Spleen (tissue), 11 donors: ENCODE data around the gene CDCA3. TPM values are rescaled to one million over a fixed set of nuclear protein-coding genes. Genes with fewer than 3 reads are reported as not detected.
A peak's percentile ranks its signal among the peaks of the same experiment; 100 is the strongest.
"Not testable (repeated sequence)": the region's sequence is repeated elsewhere in the genome, so short reads cannot be mapped to it uniquely, and the experiment has no call there.

Source experiments
- DNase-seq: peaks from one replicate; pipeline ENCODE4 v3.0.0-alpha.2; 2020
- H3K27ac ChIP-seq, 8 donors: fragments of 200-600 bp; sonication (generic) in 7 of 8; 1 replicate in 4 of 8; 2 replicates in 4 of 8; pipeline versions ENCODE4 v1.5.0 to v1.8.0; 2016 to 2021; ENCODE audit warnings: inconsistent platforms in 4 of 8, mild to moderate bottlenecking in 4 of 8, moderate library complexity in 1 of 8
- H3K27me3 ChIP-seq, 7 donors: fragments of 200-600 bp; sonication (generic) in 6 of 7; replicated peaks in 1 of 7; 1 replicate in 4 of 7; 2 replicates in 3 of 7; pipeline versions ENCODE4 v1.5.0 to v1.8.0; 2016 to 2021; ENCODE audit warnings: inconsistent platforms in 3 of 7, mild to moderate bottlenecking in 1 of 7
- H3K36me3 ChIP-seq, 6 donors: fragments of 200-600 bp; sonication (generic) in 5 of 6; 1 replicate in 4 of 6; 2 replicates in 2 of 6; pipeline versions ENCODE4 v1.5.0 to v1.8.0; 2016 to 2021; ENCODE audit warnings: inconsistent platforms in 2 of 6
- H3K4me1 ChIP-seq, 6 donors: fragments of 200-600 bp; sonication (generic) in 5 of 6; 1 replicate in 3 of 6; 2 replicates in 3 of 6; pipeline versions ENCODE4 v1.5.0 to v1.8.0; 2016 to 2021; ENCODE audit warnings: inconsistent platforms in 3 of 6
- H3K4me3 ChIP-seq, 8 donors: fragments of 200-600 bp; sonication (generic) in 7 of 8; 1 replicate in 4 of 8; 2 replicates in 4 of 8; pipeline versions ENCODE4 v1.5.0 to v1.8.0; 2016 to 2021; ENCODE audit warnings: inconsistent platforms in 4 of 8, mild to moderate bottlenecking in 4 of 8, moderate library complexity in 2 of 8
- H3K9me3 ChIP-seq, 8 donors: fragments of 200-600 bp; sonication (generic) in 7 of 8; 1 replicate in 4 of 8; 2 replicates in 4 of 8; pipeline versions ENCODE4 v1.5.0 to v1.8.0; 2016 to 2021; ENCODE audit warnings: inconsistent platforms in 4 of 8
- POLR2A ChIP-seq, 3 donors: fragments of 450-650 bp; IDR thresholded peaks; one replicate each; pipeline ENCODE4 v1.5.1; 2017; ENCODE audit warnings: antibody characterized with exemption in 3 of 3, mild to moderate bottlenecking in 1 of 3
- POLR2AphosphoS5 ChIP-seq, 3 donors: sonication (generic); formaldehyde crosslinking; IDR thresholded peaks; one replicate each; pipeline ENCODE4 v1.5.1; 2017; ENCODE audit warnings: antibody characterized with exemption in 3 of 3
- WGBS, 5 donors: extraction: QIAGEN DNeasy Blood & Tissue Kit in 3 of 5; methylation state at CpG; one replicate each; pipeline versions ENCODE4 v1.1.5 to v1.1.7; 2013 to 2018; 5-methylcytosine and 5-hydroxymethylcytosine counted together
- intact Hi-C: fragments of 100-400 bp; cut with DNase I; formaldehyde crosslinking; loops from one replicate; pipeline ENCODE4 v1.15.0; 2023; ENCODE audit warnings: low total_unique reads
- polyA plus RNA-seq, 3 donors: library from polyadenylated mRNA; stranded (reverse); fragments of 200-250 nt; gene quantifications; one replicate each; pipeline ENCODE4 v1.2.1, GENCODE V29; 2013
- total RNA-seq, 7 donors: library from RNA; depleted of rRNA in 3 of 7; stranded (reverse); fragments of >200 nt in 3 of 7; fragmentation: NEBNext Ultra II Directional in 4 of 7; extraction: Animal tissue kit (Norgen Biotek cat#: 25700) in 4 of 7; gene quantifications; one replicate each; pipeline versions ENCODE4 v1.1.0 to v1.2.1, GENCODE V29; 2016 to 2021
- TF ChIP-seq, protein P1 (sequence below), 11 experiments: fragments of 200-600 bp in 7 of 11; fragments of 450-650 bp in 4 of 11; sonication (generic) in 4 of 11; IDR thresholded peaks in 8 of 11; conservative IDR thresholded peaks in 3 of 11; 1 replicate in 7 of 11; 2 replicates in 4 of 11; pipeline versions ENCODE4 v1.4.0 to v1.8.0; 2016 to 2021; ENCODE audit warnings: antibody characterized with exemption in 11 of 11, inconsistent platforms in 4 of 11, mild to moderate bottlenecking in 1 of 11
- donor health status: healthy with polysubstance abuse.
- donor health status: DM: no; HTN: no; CAD: no; lungs with moderate emphysema.
- donor health status: DM: no; HTN: no; CAD: no.
- donor health status: Bipolar disorder and iron deficiency.
- donor health status: healthy.
- donor health status: DM: no; HTN: no; CAD: no.
- donor health status: DM: yes; HTN: yes; CAD: no.

CDCA3 gene
- total and polyA plus RNA-seq, 10 donors = 1.9 to 18.1 (median 5.4) TPM

DNA sequence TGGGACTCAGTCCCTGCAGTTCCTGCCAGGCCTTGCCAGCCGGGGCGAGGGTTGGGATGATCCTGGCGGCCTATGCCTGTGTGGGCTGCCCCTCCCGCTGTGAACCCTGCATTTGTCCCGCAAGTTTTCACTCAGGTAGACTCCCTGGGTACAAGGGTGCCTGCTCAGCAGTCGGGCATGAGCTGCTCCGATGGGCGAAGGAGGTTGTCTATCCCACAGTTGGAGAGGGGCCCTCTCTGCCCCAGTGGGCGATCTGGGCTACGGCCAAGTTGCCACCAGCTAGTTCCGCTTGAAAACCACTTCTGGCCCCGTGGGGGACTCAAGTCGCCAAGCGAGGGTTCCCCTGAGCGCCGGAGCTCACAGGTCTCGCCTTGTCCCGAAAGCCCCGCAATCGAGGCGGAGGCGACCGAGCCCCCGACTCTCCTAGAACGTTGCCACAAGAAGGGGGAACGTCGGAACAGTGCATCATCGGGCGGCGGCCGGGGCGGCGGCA is 15.9 kb upstream of the CDCA3 start:
- Histone ChIP-seq H3K36me3 (peaks cover 0 to 73% (median 56%) of the 10 kb centered on the region in 6 donors), H3K27ac (peak overlapping the region; percentile 89 to 99 (median 98)), H3K4me1 (peaks cover 27 to 55% (median 47%) of the 10 kb centered on the region in 6 donors), H3K27me3 (no peaks in the 10 kb centered on the region), H3K9me3 (no peaks in the 10 kb centered on the region), H3K4me3 (peak overlapping the region; percentile 89 to 100 (median 99))
- TF ChIP-seq, protein P1, sequence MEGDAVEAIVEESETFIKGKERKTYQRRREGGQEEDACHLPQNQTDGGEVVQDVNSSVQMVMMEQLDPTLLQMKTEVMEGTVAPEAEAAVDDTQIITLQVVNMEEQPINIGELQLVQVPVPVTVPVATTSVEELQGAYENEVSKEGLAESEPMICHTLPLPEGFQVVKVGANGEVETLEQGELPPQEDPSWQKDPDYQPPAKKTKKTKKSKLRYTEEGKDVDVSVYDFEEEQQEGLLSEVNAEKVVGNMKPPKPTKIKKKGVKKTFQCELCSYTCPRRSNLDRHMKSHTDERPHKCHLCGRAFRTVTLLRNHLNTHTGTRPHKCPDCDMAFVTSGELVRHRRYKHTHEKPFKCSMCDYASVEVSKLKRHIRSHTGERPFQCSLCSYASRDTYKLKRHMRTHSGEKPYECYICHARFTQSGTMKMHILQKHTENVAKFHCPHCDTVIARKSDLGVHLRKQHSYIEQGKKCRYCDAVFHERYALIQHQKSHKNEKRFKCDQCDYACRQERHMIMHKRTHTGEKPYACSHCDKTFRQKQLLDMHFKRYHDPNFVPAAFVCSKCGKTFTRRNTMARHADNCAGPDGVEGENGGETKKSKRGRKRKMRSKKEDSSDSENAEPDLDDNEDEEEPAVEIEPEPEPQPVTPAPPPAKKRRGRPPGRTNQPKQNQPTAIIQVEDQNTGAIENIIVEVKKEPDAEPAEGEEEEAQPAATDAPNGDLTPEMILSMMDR (IDR thresholded peaks at IDR 0.05 in 8 of 11, conservative IDR thresholded peaks at IDR 0.05 in 3 of 11) = peak in 2 of 11 experiments; percentile 6 to 13
- TF ChIP-seq POLR2AphosphoS5 (IDR thresholded peaks at IDR 0.05) = no peak
- no peak for TF ChIP-seq POLR2A (IDR thresholded peaks at IDR 0.05)
- WGBS, 5 donors = 1 to 7% (median 3%) methylated on average over 20 to 33 of the region's 33 CpGs
- intact Hi-C loops = loop anchor here (10.0 kb wide), 1 partner anchor 98 kb away; no protein-coding TSS in a partner anchor
- DNase-seq = peak; percentile 97

GRCh38 chr12:6866163-6866919 is 15.3 kb upstream of the CDCA3 start:
- H3K9me3 ChIP-seq = no peaks in the 10 kb centered on the region
- peak; percentile 83 for DNase-seq
- TF ChIP-seq POLR2A (IDR thresholded peaks at IDR 0.05) (no peak), POLR2AphosphoS5 (IDR thresholded peaks at IDR 0.05) (no peak)
- TF ChIP-seq, protein P1 (IDR thresholded peaks at IDR 0.05 in 8 of 11, conservative IDR thresholded peaks at IDR 0.05 in 3 of 11) = no peak
- no peaks in the 10 kb centered on the region for H3K27me3 ChIP-seq
- peaks cover 0 to 75% (median 62%) of the 10 kb centered on the region in 6 donors for H3K36me3 ChIP-seq
- peak overlapping the region in 5 of 8 donors; percentile 94 to 100 (median 99) for H3K4me3 ChIP-seq
- peaks cover 21 to 49% (median 40%) of the 10 kb centered on the region in 6 donors for H3K4me1 ChIP-seq
- H3K27ac ChIP-seq = peak overlapping the region in 7 of 8 donors; percentile 96 to 99 (median 98)
- 79 to 87% (median 84%) methylated on average over 18 to 19 of the region's 19 CpGs for WGBS, 5 donors
- intact Hi-C loops = loop anchor here (10.0 kb wide), 1 partner anchor 98 kb away; no protein-coding TSS in a partner anchor

GRCh38 chr12:6865307-6865706 is 14.2 kb upstream of the CDCA3 start:
- 93 to 97% (median 95%) methylated on average over 5 of the region's 5 CpGs for WGBS, 5 donors
- Histone ChIP-seq H3K4me1 (peaks cover 16 to 38% (median 30%) of the 10 kb centered on the region in 6 donors), H3K36me3 (peaks cover 0 to 75% (median 63%) of the 10 kb centered on the region in 6 donors)
- DNase-seq, H3K27me3 ChIP-seq, H3K27ac ChIP-seq, H3K9me3 ChIP-seq, H3K4me3 ChIP-seq: not testable (repeated sequence)
- intact Hi-C loops = loop anchor here (10.0 kb wide), 1 partner anchor 99 kb away; no protein-coding TSS in a partner anchor

DNA sequence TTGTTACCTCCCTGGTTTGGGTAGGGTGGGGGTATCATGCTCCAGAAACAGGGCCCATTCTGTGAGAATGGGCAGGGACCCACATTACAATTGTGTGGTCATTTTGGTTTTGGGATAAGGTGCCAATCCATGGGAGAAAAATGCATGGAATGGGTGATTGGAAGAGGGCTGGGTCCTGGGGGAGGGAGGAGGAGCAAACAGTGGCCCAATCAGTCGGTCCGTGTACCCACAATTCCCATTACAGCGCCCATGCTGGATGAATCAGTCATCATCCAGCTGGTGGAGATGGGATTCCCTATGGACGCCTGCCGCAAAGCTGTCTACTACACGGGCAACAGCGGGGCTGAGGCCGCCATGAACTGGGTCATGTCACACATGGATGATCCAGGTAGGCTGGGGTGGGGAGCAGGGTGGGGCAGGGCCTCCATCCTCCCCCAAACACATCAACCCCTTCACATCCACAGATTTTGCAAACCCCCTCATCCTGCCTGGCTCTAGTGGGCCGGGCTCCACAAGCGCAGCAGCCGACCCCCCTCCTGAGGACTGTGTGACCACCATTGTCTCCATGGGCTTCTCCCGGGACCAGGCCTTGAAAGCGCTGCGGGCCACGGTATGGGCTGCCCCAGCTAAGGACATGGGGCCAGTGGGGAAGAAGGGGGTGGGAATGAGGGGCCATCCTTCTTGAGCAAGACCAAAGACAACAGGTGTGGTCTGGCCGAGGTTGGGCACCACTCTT is 12.7 kb upstream of the CDCA3 start:
- 94 to 99% (median 95%) methylated on average over 12 to 16 of the region's 16 CpGs for WGBS, 5 donors
- intact Hi-C loops = loop anchor here (10.0 kb wide), 1 partner anchor 101 kb away; no protein-coding TSS in a partner anchor
- H3K27me3 ChIP-seq = no peaks in the 10 kb centered on the region
- DNase-seq = peak; percentile 69
- H3K4me1 ChIP-seq = peaks cover 7 to 23% (median 15%) of the 10 kb centered on the region in 6 donors
- H3K36me3 ChIP-seq = peaks cover 0 to 75% (median 68%) of the 10 kb centered on the region in 6 donors
- H3K4me3 ChIP-seq = no peak overlapping the region
- TF ChIP-seq POLR2AphosphoS5 (IDR thresholded peaks at IDR 0.05) (no peak), POLR2A (IDR thresholded peaks at IDR 0.05) (no peak)
- TF ChIP-seq, protein P1 (IDR thresholded peaks at IDR 0.05 in 8 of 11, conservative IDR thresholded peaks at IDR 0.05 in 3 of 11) = no peak
- H3K27ac ChIP-seq = no peak overlapping the region
- no peaks in the 10 kb centered on the region for H3K9me3 ChIP-seq
